Measurements from ENCODE around the gene PCNX3. TPM values are rescaled to one million over a fixed set of nuclear protein-coding genes. Genes with fewer than 3 reads are reported as not detected.

PCNX3 gene
- total and polyA plus RNA-seq, 2 of the 13 experiments (the other 11 are each of a cell fraction or from before 2014, with no cell fraction given): 16.2 to 23.0 TPM

DNA sequence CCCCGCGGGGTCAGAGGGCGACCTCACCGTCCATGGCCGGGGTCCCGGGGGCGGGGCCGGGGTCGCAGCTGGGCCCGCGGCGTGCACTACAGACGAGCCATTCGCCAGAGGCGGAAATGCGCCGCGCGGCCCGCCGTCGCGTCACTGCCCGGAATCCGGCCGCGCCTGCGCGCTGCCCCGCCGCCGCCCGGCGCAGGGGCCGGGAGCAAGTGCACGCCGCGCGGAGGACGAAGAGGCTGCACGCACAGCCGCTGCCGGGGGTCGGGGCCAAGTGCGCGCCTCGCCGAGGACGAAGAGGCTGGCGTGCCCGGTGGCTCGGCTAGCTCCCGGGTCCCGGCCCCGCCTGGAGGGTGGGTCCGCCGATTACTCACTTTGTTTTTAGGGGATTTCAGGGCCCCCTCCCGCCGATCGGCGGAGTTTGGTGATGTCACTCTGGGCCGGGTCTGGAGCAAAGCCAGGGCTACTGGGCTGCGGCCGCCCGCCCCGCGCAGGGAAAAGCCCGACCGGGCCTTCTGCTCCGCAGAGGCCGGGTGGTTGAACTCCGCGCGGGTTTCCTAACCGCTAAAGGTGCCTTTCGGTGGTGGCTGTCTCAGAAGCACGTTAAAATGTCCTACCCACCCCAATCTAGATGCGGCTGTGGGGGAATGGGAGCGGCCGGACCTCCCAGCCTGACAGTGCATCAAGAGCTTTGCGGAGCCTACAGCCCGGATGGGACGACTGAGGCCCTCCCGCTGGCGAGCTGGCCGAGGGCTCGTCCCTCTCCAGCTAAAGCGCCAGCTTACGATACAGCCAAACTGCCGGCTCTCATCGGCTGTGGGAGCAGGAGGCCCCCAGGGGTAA lies 47.4 kb downstream of the PCNX3 start, which contains the start of gene RELA (continued):
- TF ChIP-seq, protein P1, sequence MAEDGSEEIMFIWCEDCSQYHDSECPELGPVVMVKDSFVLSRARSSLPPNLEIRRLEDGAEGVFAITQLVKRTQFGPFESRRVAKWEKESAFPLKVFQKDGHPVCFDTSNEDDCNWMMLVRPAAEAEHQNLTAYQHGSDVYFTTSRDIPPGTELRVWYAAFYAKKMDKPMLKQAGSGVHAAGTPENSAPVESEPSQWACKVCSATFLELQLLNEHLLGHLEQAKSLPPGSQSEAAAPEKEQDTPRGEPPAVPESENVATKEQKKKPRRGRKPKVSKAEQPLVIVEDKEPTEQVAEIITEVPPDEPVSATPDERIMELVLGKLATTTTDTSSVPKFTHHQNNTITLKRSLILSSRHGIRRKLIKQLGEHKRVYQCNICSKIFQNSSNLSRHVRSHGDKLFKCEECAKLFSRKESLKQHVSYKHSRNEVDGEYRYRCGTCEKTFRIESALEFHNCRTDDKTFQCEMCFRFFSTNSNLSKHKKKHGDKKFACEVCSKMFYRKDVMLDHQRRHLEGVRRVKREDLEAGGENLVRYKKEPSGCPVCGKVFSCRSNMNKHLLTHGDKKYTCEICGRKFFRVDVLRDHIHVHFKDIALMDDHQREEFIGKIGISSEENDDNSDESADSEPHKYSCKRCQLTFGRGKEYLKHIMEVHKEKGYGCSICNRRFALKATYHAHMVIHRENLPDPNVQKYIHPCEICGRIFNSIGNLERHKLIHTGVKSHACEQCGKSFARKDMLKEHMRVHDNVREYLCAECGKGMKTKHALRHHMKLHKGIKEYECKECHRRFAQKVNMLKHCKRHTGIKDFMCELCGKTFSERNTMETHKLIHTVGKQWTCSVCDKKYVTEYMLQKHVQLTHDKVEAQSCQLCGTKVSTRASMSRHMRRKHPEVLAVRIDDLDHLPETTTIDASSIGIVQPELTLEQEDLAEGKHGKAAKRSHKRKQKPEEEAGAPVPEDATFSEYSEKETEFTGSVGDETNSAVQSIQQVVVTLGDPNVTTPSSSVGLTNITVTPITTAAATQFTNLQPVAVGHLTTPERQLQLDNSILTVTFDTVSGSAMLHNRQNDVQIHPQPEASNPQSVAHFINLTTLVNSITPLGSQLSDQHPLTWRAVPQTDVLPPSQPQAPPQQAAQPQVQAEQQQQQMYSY (CRISPR knock-in tag; IDR thresholded peaks at IDR 0.05): 0 out of 2 replicates have a peak, but pooled peaks have one; percentile 42
- peak; percentile 46; the same call in 1 of the 2 replicates for TF ChIP-seq ZNF329 (CRISPR knock-in tag; IDR thresholded peaks at IDR 0.05; ENCODE audit: low read depth)
- peak; percentile 44; the same call in 1 of the 2 replicates for TF ChIP-seq CREM (IDR thresholded peaks at IDR 0.05)
- no peak for TF ChIP-seq CREM (CRISPR knock-in tag; IDR thresholded peaks at IDR 0.05)
- TF ChIP-seq, protein P2, sequence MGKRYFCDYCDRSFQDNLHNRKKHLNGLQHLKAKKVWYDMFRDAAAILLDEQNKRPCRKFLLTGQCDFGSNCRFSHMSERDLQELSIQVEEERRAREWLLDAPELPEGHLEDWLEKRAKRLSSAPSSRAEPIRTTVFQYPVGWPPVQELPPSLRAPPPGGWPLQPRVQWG (CRISPR knock-in tag; IDR thresholded peaks at IDR 0.05; ENCODE audit: borderline replicate concordance, low read depth): no peak
- no peak; the same call in 1 of the 2 replicates for TF ChIP-seq HDAC1 (CRISPR knock-in tag; IDR thresholded peaks at IDR 0.05)
- TF ChIP-seq SP5 (CRISPR knock-in tag; IDR thresholded peaks at IDR 0.05; ENCODE audit: borderline replicate concordance, low read depth): no peak
- TF ChIP-seq RXRB (CRISPR knock-in tag; IDR thresholded peaks at IDR 0.05; ENCODE audit: borderline replicate concordance): no peak
- TF ChIP-seq ZNF674 (CRISPR knock-in tag; IDR thresholded peaks at IDR 0.05; ENCODE audit: low read depth): no peak
- TF ChIP-seq EED (CRISPR knock-in tag; IDR thresholded peaks at IDR 0.05): 0 out of 2 replicates have a peak, but pooled peaks have one; percentile 29
- TF ChIP-seq ZNF816 (CRISPR knock-in tag; IDR thresholded peaks at IDR 0.05; ENCODE audit: borderline replicate concordance): peak; percentile 88; the same call in 1 of the 2 replicates
- TF ChIP-seq ZNF556 (CRISPR knock-in tag; IDR thresholded peaks at IDR 0.05; ENCODE audit: borderline replicate concordance): peak; percentile 79
- no peak for TF ChIP-seq HNRNPL (IDR thresholded peaks at IDR 0.05; ENCODE audit: low read depth, low read length)
- TF ChIP-seq ZSCAN21 (CRISPR knock-in tag; IDR thresholded peaks at IDR 0.05; ENCODE audit: borderline replicate concordance): peak; percentile 67; the same call in 1 of the 2 replicates
- no peak for TF ChIP-seq ZNF337 (CRISPR knock-in tag; IDR thresholded peaks at IDR 0.05; ENCODE audit: borderline replicate concordance, low read depth)
- TF ChIP-seq, protein P3, sequence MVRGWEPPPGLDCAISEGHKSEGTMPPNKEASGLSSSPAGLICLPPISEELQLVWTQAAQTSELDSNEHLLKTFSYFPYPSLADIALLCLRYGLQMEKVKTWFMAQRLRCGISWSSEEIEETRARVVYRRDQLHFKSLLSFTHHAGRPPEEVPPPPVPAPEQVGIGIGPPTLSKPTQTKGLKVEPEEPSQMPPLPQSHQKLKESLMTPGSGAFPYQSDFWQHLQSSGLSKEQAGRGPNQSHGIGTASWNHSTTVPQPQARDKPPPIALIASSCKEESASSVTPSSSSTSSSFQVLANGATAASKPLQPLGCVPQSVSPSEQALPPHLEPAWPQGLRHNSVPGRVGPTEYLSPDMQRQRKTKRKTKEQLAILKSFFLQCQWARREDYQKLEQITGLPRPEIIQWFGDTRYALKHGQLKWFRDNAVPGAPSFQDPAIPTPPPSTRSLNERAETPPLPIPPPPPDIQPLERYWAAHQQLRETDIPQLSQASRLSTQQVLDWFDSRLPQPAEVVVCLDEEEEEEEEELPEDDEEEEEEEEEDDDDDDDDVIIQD (CRISPR knock-in tag; IDR thresholded peaks at IDR 0.05; ENCODE audit: low read depth): no peak
- no peak for TF ChIP-seq RCOR2 (CRISPR knock-in tag; IDR thresholded peaks at IDR 0.05)
- TF ChIP-seq, protein P4, sequence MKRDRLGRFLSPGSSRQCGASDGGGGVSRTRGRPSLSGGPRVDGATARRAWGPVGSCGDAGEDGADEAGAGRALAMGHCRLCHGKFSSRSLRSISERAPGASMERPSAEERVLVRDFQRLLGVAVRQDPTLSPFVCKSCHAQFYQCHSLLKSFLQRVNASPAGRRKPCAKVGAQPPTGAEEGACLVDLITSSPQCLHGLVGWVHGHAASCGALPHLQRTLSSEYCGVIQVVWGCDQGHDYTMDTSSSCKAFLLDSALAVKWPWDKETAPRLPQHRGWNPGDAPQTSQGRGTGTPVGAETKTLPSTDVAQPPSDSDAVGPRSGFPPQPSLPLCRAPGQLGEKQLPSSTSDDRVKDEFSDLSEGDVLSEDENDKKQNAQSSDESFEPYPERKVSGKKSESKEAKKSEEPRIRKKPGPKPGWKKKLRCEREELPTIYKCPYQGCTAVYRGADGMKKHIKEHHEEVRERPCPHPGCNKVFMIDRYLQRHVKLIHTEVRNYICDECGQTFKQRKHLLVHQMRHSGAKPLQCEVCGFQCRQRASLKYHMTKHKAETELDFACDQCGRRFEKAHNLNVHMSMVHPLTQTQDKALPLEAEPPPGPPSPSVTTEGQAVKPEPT (CRISPR knock-in tag; IDR thresholded peaks at IDR 0.05; ENCODE audit: low read depth): 0 out of 2 replicates have a peak, but pooled peaks have one; percentile 51
- peak; percentile 66; the same call in 1 of the 2 replicates for TF ChIP-seq ZNF747 (CRISPR knock-in tag; IDR thresholded peaks at IDR 0.05; ENCODE audit: borderline replicate concordance)
- peak; percentile 39; the same call in 1 of the 2 replicates for TF ChIP-seq ZNF383 (CRISPR knock-in tag; IDR thresholded peaks at IDR 0.05; ENCODE audit: borderline replicate concordance)
